NK-92 treated with Interleukin-12 subunit alpha and Interleukin-12 subunit beta, amount 100 ng/mL, for 24 hours (cell line): Measurements from ENCODE around the gene OR4N2.
"Not testable (repeated sequence)": the region's sequence is repeated elsewhere in the genome, so short reads cannot be mapped to it uniquely, and the experiment has no call there.

Experiments used
- DNase-seq: peaks from one replicate; lab custom pipeline; 2025; lab: John Stamatoyannopoulos, UW

OR4N2 gene

DNA sequence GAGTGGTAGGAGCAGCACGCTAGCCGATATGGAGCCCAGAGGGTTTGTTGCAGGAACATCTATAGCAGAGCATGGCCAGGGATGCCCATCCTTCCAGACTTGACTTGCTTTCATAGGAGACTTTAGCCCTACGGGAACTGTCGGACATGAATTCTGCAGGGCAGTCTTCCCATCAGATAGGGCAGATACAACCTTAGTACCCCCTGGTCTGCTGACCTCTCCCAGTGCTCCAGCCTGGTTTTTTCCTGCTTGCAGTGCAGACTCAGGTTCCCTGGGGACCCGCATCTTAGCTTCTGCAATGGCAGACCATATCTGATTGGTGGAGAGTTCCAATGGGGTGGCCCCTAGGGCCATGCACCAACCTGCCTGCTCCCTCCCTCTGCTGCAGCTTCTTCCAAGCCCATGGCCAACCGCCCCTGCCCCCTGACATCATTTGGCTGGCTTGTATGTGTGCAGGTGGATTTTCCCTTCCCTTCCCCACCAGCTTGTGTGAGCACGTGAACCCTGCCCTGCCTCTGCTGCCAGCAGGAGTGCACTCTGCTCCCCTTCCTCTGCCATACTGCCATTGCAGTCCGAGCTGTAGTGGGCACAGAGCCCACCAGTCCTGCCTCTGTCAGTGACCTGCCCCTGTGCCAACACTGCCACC, 30.8 kb downstream of the OR4N2 start:
- not testable (repeated sequence) for DNase-seq

DNA sequence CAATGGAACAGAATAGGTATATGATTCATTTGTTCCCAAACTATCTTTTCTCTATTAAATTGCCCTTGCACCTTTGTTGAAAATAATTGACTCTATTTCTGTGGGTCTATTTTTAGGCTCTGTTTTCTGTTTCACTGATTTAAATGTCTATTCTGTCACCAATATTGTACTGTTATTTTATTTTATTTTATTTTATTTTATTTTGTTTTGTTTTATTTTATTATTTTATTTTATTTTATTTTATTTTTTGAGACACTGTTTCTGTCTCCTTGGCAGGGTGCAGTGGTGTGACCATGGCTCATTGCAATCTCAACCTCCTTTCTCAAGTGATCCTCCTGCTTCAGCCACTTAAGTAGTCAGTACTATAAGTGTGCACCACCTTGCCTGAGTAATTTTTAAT, 34.9 kb downstream of the OR4N2 start:
- no peak for DNase-seq

DNA sequence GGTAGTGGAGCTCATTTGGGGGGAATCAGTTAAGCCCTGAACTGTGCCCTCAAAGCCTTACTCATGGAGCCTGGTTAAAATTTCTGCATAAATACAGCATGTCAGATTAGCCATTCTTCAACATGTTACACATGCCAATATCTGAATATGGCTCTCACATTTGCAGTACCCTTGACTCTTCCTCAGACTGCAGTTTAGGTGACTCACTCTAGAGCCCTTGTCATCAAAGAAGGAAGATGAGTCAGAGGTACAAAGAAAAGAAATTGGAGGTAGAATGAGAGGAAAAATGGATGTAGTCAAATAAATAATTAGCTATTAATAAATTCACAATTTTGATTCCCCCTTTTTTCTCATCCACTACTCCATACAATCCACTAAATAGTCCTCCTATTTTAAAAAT, 47.8 kb downstream of the OR4N2 start:
- no peak for DNase-seq

DNA sequence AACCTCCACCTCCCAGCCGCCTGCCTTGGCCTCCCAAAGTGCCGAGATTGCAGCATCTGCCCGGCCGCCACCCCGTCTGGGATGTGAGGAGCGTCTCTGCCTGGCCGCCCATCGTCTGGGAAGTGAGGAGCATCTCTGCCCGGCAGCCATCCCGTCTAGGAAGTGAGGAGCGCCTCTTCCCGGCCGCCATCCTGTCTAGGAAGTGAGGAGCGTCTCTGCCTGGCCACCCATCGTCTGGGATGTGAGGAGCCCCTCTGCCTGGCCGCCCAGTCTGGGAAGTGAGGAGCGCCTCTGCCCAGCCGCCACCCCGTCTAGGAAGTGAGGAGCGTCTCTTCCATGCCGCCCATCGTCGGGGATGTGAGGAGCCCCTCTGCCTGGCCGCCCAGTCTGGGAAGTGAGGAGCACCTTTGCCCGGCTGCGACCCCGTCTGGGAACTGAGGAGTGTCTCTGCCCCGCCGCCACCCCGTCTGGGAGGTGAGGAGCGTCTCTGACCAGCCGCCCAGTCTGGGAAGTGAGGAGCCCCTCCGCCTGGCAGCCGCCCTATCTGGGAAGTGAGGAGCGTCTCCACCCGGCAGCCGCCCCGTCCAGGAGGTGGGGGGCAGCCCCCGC, 62.6 kb downstream of the OR4N2 start:
- DNase-seq = not testable (repeated sequence)

DNA sequence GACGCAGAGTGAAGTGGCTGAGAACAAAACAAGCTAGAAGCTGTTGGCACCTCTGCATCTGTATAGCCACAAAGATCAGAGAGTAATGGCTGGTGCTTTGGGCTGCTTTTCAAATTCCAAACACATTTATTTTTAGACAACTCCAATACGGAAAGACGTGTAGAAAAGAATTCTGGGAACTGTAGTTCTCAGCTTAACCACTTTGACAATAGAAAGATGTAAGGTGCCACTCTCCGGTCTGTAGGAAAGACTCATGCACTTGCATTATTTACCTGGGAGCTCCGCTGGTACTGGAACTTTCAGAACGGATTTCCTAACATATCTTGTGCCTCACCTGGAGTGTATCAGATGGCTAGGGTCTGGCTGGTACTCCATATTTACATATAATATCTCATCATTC, 69.6 kb downstream of the OR4N2 start:
- DNase-seq = no peak

DNA sequence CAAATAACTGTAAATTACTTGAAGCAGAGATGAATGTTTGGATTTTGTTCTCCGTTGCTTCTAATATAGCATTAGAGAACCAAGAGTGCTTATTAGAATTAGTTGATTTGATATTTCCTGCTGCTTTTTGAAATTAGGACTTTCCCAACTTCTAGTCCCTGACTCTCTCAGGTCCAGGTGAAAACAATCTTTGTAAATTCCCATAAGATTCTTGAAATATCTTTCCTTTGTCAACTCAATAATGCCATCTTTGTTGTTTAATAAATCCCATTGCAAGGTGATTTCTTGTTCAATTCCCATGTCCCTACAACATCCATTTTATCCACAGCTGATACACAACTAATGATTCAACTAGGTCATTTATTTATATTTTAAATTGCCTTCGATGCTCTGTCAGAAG, 71.3 kb downstream of the OR4N2 start, which contains the start of gene OR4K2:
Gene OR4K2 (plus strand): TSS at position 301 of the 400 bp plus-strand sequence. CDS start 1,126 bp downstream, outside the sequence.
- DNase-seq = no peak

DNA sequence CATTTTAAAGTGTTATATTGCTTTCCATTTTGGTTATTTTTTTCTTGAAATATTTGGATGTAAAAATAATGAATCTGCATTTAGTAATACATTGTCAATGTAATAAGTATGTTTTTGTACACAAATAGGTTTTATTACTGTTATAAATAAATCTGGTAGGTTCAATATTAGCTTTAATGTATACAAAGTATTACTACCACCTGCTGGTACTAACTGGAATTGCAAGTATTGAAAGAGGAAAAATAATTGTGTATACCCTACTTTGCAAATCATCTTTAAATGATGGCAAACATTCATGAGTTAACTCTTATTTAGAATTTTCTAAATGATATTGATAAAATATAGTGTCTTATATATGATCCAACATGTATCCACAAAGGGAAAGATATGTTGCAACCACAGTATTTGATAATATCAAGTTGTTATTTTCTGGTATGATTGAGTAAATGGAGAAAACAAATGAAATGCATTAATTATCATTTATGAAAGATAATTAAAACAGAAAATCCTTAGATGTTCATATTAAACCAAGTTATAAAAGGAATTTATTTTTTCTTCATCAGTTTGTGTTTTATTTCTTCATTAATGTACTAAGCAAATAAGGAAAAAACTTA, 74.6 kb downstream of the OR4N2 start:
- DNase-seq = no peak
